Stimulated activated CD8-positive, alpha-beta memory T cell treated with anti-CD3 and anti-CD28 coated beads, Interleukin-2, amount 100 ng/mL, for 1 hour (primary cell): ENCODE measurements around the gene PATE4.

Source experiments
- DNase-seq, 2 donors: peaks; one replicate each; pipeline ENCODE4 v3.0.0-alpha.2; 2020; ENCODE audit warnings: low read depth in 2 of 2

The PATE4 gene

DNA sequence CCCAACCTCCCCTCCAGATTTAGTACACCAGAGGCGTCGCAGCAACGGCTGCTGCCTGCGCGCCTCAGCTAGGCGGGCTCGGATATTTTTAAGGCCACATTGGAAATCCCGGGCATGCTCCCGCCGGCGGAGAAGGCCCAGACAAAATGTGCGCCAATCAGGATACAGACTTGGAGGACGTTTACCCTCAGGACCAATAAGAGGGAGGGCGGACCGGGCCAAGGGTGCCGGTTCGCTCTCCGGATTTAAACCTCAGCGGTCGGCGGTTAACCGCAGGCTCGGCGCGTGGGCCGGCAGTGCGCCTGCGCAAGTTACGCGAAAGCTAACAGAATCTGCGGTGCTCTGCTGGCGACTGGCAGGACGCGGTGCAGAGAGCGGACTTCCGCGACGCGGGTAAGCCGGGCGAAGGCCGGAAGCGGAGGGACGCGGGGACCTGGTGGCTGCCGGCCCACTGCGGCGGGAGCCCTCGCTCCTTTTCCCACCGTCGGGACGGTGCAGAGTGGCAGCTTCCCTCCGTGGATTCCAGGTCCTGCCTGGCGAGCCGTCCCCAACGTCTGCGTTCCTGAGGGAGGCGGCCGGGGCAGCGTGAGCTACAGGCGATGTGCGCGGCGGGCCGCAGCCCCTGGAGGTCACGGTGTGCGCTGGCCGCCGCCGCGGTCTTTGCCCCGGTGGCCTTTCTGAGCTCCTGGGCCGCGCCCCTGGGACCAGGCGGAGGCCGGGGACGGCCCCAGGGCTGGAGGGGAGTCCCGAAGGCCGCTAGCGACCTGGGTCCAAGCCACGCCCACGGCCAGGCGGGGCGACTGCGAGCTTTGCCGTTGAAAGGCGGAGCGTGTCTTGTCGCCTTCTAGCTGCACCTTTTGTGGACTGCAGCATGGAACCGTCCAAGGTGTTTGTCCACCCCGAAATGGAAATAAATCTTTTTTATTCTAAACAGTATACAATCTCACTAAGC, 54.5 kb downstream of the PATE4 start, which contains the start of gene HYLS1:
Gene HYLS1 (plus strand): TSS at position 296 of the 952 bp plus-strand sequence. CDS start 11,701 bp downstream, outside the sequence.
- DNase-seq: peak; percentile 84 to 90
